Neural progenitor cell (in vitro differentiated cells): ENCODE data around the gene GRID1. TPM values are rescaled to one million over a fixed set of nuclear protein-coding genes. Genes with fewer than 3 reads are reported as not detected.
A peak's percentile ranks its signal among the peaks of the same experiment; 100 is the strongest.

Experiments used
- DNase-seq: peaks from one replicate; pipeline ENCODE4 v3.0.0-alpha.2; 2016; ENCODE audit warnings: low spot score
- H2AFZ ChIP-seq: fragments of 200-600 bp; sonication (generic); replicated peaks from 2 replicates; pipeline ENCODE4 v1.6.1; 2016; ENCODE audit warnings: antibody characterized with exemption
- H3F3A ChIP-seq: fragments of 200-600 bp; sonication (generic); 2 replicates; pipeline ENCODE4 v1.6.1; 2016; ENCODE audit warnings: antibody characterized with exemption, low read depth
- H3K27ac ChIP-seq: fragments of 200-600 bp; sonication (generic); 2 replicates; pipeline ENCODE4 v1.5.1; 2016; ENCODE audit warnings: mild to moderate bottlenecking
- H3K27me3 ChIP-seq: fragments of 200-600 bp; sonication (generic); 2 replicates; pipeline ENCODE4 v1.6.1; 2016; ENCODE audit warnings: mild to moderate bottlenecking, moderate library complexity
- H3K36me3 ChIP-seq: fragments of 200-600 bp; sonication (generic); 2 replicates; pipeline ENCODE4 v1.5.1; 2016
- H3K4me1 ChIP-seq: fragments of 200-600 bp; sonication (generic); 2 replicates; pipeline ENCODE4 v1.6.1; 2016; ENCODE audit warnings: mixed run types
- H3K4me2 ChIP-seq: fragments of 200-600 bp; sonication (generic); 2 replicates; pipeline ENCODE4 v1.6.1; 2016
- H3K4me3 ChIP-seq: fragments of 200-600 bp; sonication (generic); 2 replicates; pipeline ENCODE4 v1.5.1; 2016
- H3K79me2 ChIP-seq: fragments of 200-600 bp; sonication (generic); 2 replicates; pipeline ENCODE4 v1.6.1; 2016; ENCODE audit warnings: low read depth
- H3K9ac ChIP-seq: fragments of 200-600 bp; sonication (generic); 2 replicates; pipeline ENCODE4 v1.6.1; 2016
- H3K9me3 ChIP-seq: fragments of 200-600 bp; sonication (generic); 2 replicates; pipeline ENCODE4 v1.5.1; 2016; ENCODE audit warnings: low read depth
- H4K20me1 ChIP-seq: fragments of 200-600 bp; sonication (generic); 2 replicates; pipeline ENCODE4 v1.6.1; 2016; ENCODE audit warnings: low read depth
- H3K27ac Mint-ChIP-seq: 3 replicates; pipeline ENCODE4 v1.8.0; 2021; ENCODE audit warnings: mixed read lengths
- H3K27me3 Mint-ChIP-seq: 2 replicates; pipeline ENCODE4 v1.8.0; 2022; ENCODE audit warnings: low read depth, mild to moderate bottlenecking, inconsistent platforms, moderate library complexity, mixed read lengths; ENCODE audit not compliant: insufficient read depth
- H3K36me3 Mint-ChIP-seq: 3 replicates; pipeline ENCODE4 v1.8.0; 2021; ENCODE audit warnings: mixed read lengths
- H3K4me1 Mint-ChIP-seq: 3 replicates; pipeline ENCODE4 v1.8.0; 2021; ENCODE audit warnings: mixed read lengths
- H3K4me3 Mint-ChIP-seq: 3 replicates; pipeline ENCODE4 v1.8.0; 2021; ENCODE audit warnings: mild to moderate bottlenecking, moderate library complexity, mixed read lengths
- H3K9me3 Mint-ChIP-seq: 3 replicates; pipeline ENCODE4 v1.8.0; 2020; ENCODE audit warnings: mixed read lengths
- CTCF ChIP-seq: fragments of 200-600 bp; sonication (generic); IDR thresholded peaks from 2 replicates; pipeline ENCODE4 v1.5.1; 2017; ENCODE audit warnings: antibody characterized with exemption, mild to moderate bottlenecking
- EZH2 ChIP-seq: fragments of 200-600 bp; sonication (generic); IDR thresholded peaks from 2 replicates; pipeline ENCODE4 v1.6.1; 2017; ENCODE audit warnings: antibody characterized with exemption, mild to moderate bottlenecking, moderate library complexity
- EZH2phosphoT487 ChIP-seq: fragments of 200-600 bp; sonication (generic); IDR thresholded peaks from 2 replicates; pipeline ENCODE4 v1.6.1; 2017; ENCODE audit warnings: antibody characterized with exemption
- total RNA-seq: library from RNA; depleted of rRNA; stranded (reverse); fragments of >200 nt; gene quantifications from 2 replicates; pipeline ENCODE4 v1.2.3, GENCODE V29; 2015; ENCODE audit warnings: low replicate concordance

The GRID1 gene
- total RNA-seq, 1 donor from 2014 or later: not detected

GRCh38 chr10:86149257-86149656 is 217.3 kb downstream of the GRID1 start:
- Mint-ChIP-seq H3K36me3 (no peaks in the 10 kb centered on the region), H3K27me3 (peaks cover 2% of the 10 kb centered on the region), H3K4me3 (no peak overlapping the region), H3K9me3 (no peaks in the 10 kb centered on the region), H3K4me1 (peaks cover 26% of the 10 kb centered on the region), H3K27ac (peak overlapping the region; percentile 3)
- Histone ChIP-seq H3K4me1 (peaks cover 7% of the 10 kb centered on the region), H3K9ac (no peak overlapping the region), H3K4me3 (no peak overlapping the region), H3K27ac (no peak overlapping the region), H4K20me1 (no peaks in the 10 kb centered on the region), H3K4me2 (no peak overlapping the region), H2AFZ (no peak overlapping the region), H3K36me3 (no peaks in the 10 kb centered on the region), H3K79me2 (no peaks in the 10 kb centered on the region), H3F3A (no peaks in the 10 kb centered on the region), H3K27me3 (no peaks in the 10 kb centered on the region), H3K9me3 (no peaks in the 10 kb centered on the region)
- no peak for TF ChIP-seq EZH2phosphoT487
- TF ChIP-seq CTCF: no peak
- TF ChIP-seq EZH2: no peak
- DNase-seq: peak; percentile 66

- Histone ChIP-seq H3K36me3 (no peaks in the 10 kb centered on the region), H2AFZ (no peak overlapping the region), H3K4me3 (no peak overlapping the region), H3K4me2 (no peak overlapping the region), H3K27ac (no peak overlapping the region), H3F3A (no peaks in the 10 kb centered on the region), H3K4me1 (peaks cover 7% of the 10 kb centered on the region), H3K79me2 (no peaks in the 10 kb centered on the region), H3K27me3 (no peaks in the 10 kb centered on the region), H3K9ac (no peak overlapping the region), H3K9me3 (no peaks in the 10 kb centered on the region), H4K20me1 (no peaks in the 10 kb centered on the region)
- DNase-seq: no peak
- Mint-ChIP-seq H3K27me3 (peaks cover 2% of the 10 kb centered on the region), H3K27ac (no peak overlapping the region), H3K4me1 (peaks cover 26% of the 10 kb centered on the region), H3K9me3 (no peaks in the 10 kb centered on the region), H3K4me3 (no peak overlapping the region), H3K36me3 (no peaks in the 10 kb centered on the region)
- TF ChIP-seq EZH2: no peak
- no peak for TF ChIP-seq CTCF
- TF ChIP-seq EZH2phosphoT487: no peak
Observed at GRCh38 chr10:86148117-86148516, 218.5 kb downstream of the GRID1 start.

GRCh38 chr10:86144301-86144700 is 222.3 kb downstream of the GRID1 start:
- H3K27ac Mint-ChIP-seq: no peak overlapping the region
- H3K79me2 ChIP-seq: no peaks in the 10 kb centered on the region

More at GRCh38 chr10:86144301-86144700, 222.3 kb downstream of the GRID1 start:
- no peak overlapping the region for H3K4me3 Mint-ChIP-seq
- Histone ChIP-seq H3K36me3 (no peaks in the 10 kb centered on the region), H3K4me1 (no peaks in the 10 kb centered on the region), H3K4me3 (no peak overlapping the region), H2AFZ (no peak overlapping the region), H3K9ac (no peak overlapping the region), H3K27me3 (no peaks in the 10 kb centered on the region), H3K4me2 (no peak overlapping the region), H4K20me1 (no peaks in the 10 kb centered on the region), H3K27ac (no peak overlapping the region), H3K9me3 (no peaks in the 10 kb centered on the region), H3F3A (no peaks in the 10 kb centered on the region)
- DNase-seq: no peak
- TF ChIP-seq CTCF (no peak), EZH2 (no peak), EZH2phosphoT487 (no peak)
- no peaks in the 10 kb centered on the region for H3K9me3 Mint-ChIP-seq
- peaks cover 11% of the 10 kb centered on the region for H3K4me1 Mint-ChIP-seq
- no peaks in the 10 kb centered on the region for H3K36me3 Mint-ChIP-seq
- H3K27me3 Mint-ChIP-seq: peaks cover 6% of the 10 kb centered on the region
